Measurements from ENCODE around the gene TTLL3.

DNA sequence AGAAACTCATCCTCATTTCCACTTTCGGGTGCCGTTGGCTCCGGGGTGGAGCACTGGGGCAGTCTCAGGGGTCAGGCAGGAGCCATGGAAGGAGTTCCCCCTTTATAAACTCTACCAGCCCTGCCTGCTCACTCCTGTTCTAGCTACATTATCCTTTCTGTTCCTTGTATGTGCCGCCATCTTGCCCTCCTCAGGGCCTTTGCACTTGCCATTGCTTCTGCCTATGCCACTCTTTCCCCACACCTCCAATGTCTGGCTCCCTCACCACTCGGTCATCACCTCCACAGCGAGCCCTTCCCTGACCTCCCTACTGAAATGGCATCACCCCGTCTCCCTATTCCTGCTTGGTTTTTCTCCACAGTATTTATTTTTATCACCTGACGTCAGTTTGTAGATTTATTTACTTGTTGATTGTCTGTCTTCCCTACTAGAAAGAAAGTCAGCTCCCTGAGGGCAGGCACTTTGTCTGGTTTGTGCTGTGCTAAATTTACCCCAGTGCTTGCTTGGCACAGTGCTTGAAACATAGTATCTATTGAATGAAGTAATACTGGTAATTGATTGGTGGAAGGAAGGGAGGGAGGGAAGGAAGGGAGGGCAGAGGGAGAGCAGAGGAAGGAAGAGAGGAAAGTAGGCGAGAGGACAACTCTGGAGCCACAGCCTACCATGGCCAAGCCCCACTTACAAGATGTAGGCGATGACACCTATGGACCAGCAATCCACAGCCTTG lies 49.1 kb upstream of the TTLL3 start:
- TF ChIP-seq, protein P1, sequence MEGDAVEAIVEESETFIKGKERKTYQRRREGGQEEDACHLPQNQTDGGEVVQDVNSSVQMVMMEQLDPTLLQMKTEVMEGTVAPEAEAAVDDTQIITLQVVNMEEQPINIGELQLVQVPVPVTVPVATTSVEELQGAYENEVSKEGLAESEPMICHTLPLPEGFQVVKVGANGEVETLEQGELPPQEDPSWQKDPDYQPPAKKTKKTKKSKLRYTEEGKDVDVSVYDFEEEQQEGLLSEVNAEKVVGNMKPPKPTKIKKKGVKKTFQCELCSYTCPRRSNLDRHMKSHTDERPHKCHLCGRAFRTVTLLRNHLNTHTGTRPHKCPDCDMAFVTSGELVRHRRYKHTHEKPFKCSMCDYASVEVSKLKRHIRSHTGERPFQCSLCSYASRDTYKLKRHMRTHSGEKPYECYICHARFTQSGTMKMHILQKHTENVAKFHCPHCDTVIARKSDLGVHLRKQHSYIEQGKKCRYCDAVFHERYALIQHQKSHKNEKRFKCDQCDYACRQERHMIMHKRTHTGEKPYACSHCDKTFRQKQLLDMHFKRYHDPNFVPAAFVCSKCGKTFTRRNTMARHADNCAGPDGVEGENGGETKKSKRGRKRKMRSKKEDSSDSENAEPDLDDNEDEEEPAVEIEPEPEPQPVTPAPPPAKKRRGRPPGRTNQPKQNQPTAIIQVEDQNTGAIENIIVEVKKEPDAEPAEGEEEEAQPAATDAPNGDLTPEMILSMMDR (IDR thresholded peaks at IDR 0.05): no peak
- TF ChIP-seq EZH2 (IDR thresholded peaks at IDR 0.05; ENCODE audit: borderline replicate concordance, insufficient read depth, low read depth, low read length, poor library complexity, severe bottlenecking): no peak
